ENCODE results near the gene KCNJ8. TPM values are rescaled to one million over a fixed set of nuclear protein-coding genes. Genes with fewer than 3 reads are reported as not detected.
"Not testable (repeated sequence)": the region's sequence is repeated elsewhere in the genome, so short reads cannot be mapped to it uniquely, and the experiment has no call there.

The KCNJ8 gene
- total RNA-seq, 4 donors from 2014 or later, result 28.2 to 36.4 (median 31.6) TPM

DNA sequence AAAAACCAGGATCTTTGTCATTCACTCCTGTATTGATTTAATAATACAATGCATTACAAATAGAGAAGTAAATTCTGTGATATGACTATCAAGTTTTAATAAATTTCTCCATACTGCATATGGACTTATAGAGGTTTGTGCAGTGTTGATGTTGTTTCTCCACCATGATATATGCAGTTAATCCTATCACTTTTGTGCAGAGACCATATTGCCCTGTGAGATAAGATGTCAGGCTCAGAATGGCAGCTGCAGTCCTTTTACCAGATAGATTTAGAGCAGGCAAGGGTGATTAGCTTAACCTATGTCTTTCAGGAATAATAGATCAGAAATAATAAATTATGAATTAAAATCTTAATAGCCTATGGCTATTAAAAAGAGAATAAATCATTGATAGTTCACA, 38.6 kb upstream of the KCNJ8 start:
- Histone ChIP-seq H3K4me1 (no peaks in the 10 kb centered on the region), H3K4me3 (no peak overlapping the region), H3K27me3 (no peaks in the 10 kb centered on the region), H3K9me3 (no peaks in the 10 kb centered on the region), H3K36me3 (peaks cover 0 to 47% of the 10 kb centered on the region in 2 donors), H3K27ac (no peak overlapping the region)
- no peak for ATAC-seq
- TF ChIP-seq, protein P1, sequence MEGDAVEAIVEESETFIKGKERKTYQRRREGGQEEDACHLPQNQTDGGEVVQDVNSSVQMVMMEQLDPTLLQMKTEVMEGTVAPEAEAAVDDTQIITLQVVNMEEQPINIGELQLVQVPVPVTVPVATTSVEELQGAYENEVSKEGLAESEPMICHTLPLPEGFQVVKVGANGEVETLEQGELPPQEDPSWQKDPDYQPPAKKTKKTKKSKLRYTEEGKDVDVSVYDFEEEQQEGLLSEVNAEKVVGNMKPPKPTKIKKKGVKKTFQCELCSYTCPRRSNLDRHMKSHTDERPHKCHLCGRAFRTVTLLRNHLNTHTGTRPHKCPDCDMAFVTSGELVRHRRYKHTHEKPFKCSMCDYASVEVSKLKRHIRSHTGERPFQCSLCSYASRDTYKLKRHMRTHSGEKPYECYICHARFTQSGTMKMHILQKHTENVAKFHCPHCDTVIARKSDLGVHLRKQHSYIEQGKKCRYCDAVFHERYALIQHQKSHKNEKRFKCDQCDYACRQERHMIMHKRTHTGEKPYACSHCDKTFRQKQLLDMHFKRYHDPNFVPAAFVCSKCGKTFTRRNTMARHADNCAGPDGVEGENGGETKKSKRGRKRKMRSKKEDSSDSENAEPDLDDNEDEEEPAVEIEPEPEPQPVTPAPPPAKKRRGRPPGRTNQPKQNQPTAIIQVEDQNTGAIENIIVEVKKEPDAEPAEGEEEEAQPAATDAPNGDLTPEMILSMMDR (IDR thresholded peaks at IDR 0.05), result no peak
- no peak for TF ChIP-seq POLR2A (IDR thresholded peaks at IDR 0.05)

DNA sequence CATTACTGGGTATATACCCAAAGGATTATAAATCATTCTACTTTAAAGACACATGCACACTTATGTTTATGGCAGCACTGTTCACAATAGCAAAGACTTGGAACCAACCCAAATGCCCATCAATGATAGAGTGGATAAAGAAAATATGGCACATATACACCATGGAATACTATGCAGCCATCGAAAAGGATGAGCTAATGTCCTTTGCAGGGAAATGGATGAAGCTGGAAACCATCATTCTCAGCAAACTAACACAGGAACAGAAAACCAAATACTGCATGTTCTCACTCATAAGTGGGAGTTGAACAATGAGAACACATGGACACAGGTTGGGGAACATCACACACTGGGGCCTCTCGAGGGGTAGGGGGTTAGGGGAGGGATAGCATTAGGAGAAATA, 37.8 kb upstream of the KCNJ8 start:
- not testable (repeated sequence) for H3K27ac ChIP-seq, H3K4me3 ChIP-seq, H3K9me3 ChIP-seq, H3K27me3 ChIP-seq, H3K4me1 ChIP-seq, ATAC-seq
- 94 to 100% methylated on average over 2 of the region's 2 CpGs for WGBS, 2 donors (ENCODE audit: low coverage in 1 of 2)
- peaks cover 0 to 40% of the 10 kb centered on the region in 2 donors for H3K36me3 ChIP-seq

DNA sequence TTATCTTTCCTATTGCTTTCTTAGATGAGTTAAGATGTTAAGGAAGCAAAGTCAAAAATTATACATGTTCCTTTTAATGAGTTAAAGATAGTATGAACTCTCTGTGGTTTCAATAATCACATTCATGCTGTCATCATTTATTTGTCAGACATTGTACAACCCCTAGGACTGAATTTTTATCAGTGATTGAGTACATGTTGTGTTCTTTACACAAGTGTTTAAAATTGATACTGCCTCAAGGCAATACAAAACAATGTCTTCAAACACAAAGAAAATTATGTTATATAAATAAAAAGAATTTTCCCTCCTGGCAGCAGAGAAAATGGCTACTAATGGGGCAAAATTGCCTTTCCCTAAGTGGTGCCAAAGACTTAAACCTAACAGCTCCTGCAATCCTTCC, 34.6 kb upstream of the KCNJ8 start:
- Histone ChIP-seq H3K27me3 (no peaks in the 10 kb centered on the region), H3K36me3 (peaks cover 0 to 55% of the 10 kb centered on the region in 2 donors), H3K27ac (no peak overlapping the region), H3K9me3 (no peaks in the 10 kb centered on the region), H3K4me1 (no peaks in the 10 kb centered on the region), H3K4me3 (no peak overlapping the region)
- ATAC-seq, result no peak
- TF ChIP-seq POLR2A (IDR thresholded peaks at IDR 0.05) (no peak), EP300 (IDR thresholded peaks at IDR 0.05) (no peak)

DNA sequence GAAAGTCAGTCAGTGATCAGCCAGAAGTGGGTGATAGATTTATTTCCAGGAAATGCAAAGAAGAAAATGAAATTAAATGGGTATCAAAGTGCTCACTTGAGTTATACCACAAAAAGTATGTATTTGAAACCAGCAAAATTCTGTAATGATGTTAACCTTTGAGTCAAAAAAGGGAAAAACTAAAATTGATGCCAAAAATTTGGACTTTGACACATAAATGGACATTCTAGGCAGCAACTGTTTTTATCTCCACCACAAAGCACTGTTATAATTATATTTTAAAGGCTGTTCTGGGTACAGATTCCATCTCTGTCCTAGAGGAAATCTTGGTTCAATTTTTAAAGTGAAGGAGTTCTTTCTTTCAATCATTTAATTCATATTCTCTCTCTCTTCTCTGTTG, 31.7 kb upstream of the KCNJ8 start:
- no peak overlapping the region for H3K27ac ChIP-seq
- peaks cover 0 to 54% of the 10 kb centered on the region in 2 donors for H3K36me3 ChIP-seq
- H3K27me3 ChIP-seq, result no peaks in the 10 kb centered on the region
- ATAC-seq, result no peak
- no peaks in the 10 kb centered on the region for H3K4me1 ChIP-seq
- no peak overlapping the region for H3K4me3 ChIP-seq
- TF ChIP-seq, protein P1 (IDR thresholded peaks at IDR 0.05), result no peak
- TF ChIP-seq POLR2A (IDR thresholded peaks at IDR 0.05) (no peak), POLR2AphosphoS5 (IDR thresholded peaks at IDR 0.05) (no peak), EP300 (IDR thresholded peaks at IDR 0.05) (no peak)
- H3K9me3 ChIP-seq, result no peaks in the 10 kb centered on the region

DNA sequence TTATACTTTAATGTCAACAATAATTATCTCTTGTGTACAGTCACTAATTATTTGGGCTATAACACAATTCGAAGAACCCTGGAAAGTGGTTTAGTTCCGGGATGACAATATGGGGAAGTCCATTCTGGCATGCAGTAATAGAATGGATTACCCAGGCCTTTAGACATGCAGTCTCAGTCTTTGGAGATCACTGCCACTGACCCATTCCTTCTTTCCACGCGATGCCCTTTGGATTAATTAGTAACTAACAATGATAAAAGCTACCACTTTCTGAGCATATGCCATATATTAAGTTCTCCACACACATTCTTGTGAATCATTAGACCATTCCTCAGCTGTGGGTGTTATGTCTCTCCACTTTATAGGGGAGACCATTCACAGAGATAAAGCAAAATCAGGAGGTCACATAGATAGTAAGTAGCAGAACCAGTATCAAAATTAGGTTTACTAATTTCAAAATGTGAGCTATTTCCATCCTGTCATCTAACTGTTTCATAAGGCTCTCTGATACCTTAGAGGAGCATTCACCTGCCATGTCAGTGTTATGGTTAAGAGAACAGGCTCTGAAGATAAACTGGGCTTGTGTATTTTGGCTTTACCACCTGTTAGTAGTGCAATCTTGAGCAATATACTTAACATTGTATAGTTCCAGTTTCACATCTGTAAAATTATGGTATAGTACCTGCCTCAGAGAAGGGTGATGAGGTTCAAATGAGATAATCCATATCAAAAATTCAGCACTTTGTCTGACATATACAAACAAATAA, 27.2 kb upstream of the KCNJ8 start:
- TF ChIP-seq POLR2AphosphoS5 (IDR thresholded peaks at IDR 0.05) (no peak), POLR2A (IDR thresholded peaks at IDR 0.05) (no peak), EP300 (IDR thresholded peaks at IDR 0.05) (no peak)
- TF ChIP-seq, protein P1 (IDR thresholded peaks at IDR 0.05), result no peak
- no peak overlapping the region for H3K27ac ChIP-seq
- no peaks in the 10 kb centered on the region for H3K4me1 ChIP-seq
- no peak overlapping the region for H3K4me3 ChIP-seq
- 96 to 100% methylated on average over 3 to 4 of the region's 4 CpGs for WGBS, 2 donors (ENCODE audit: low coverage in 1 of 2)
- no peak for ATAC-seq
- H3K36me3 ChIP-seq, result peaks cover 0 to 43% of the 10 kb centered on the region in 2 donors
- no peaks in the 10 kb centered on the region for H3K27me3 ChIP-seq
- no peaks in the 10 kb centered on the region for H3K9me3 ChIP-seq

DNA sequence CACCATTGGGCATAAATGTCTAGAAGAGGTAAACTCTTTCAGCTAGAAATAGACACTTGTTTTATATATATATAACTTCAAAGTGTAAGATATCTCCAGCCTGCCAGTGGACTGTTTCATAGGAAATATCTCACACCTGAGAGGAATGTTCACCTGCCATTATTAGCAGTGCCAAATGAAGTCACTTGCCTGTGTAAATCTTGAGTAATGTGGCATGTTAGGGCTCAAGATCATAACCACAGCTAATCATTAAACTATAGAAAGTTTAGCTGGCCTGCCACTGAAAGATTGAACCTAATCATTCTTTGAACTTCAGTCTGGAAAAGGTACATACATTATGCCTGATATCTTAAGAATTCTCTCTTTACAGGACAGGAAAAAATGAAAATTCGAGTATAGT, 25.5 kb upstream of the KCNJ8 start:
- 56 to 57% methylated on average over 1 of the region's 1 CpG for WGBS, 2 donors (ENCODE audit: low coverage in 1 of 2)
- Histone ChIP-seq H3K36me3 (peaks cover 0 to 27% of the 10 kb centered on the region in 2 donors), H3K9me3 (no peaks in the 10 kb centered on the region), H3K27me3 (no peaks in the 10 kb centered on the region), H3K4me3 (no peak overlapping the region), H3K27ac (no peak overlapping the region), H3K4me1 (peaks cover 0 to 7% (median 0%) of the 10 kb centered on the region in 3 donors)
- TF ChIP-seq POLR2AphosphoS5 (IDR thresholded peaks at IDR 0.05) (no peak), POLR2A (IDR thresholded peaks at IDR 0.05) (no peak), EP300 (IDR thresholded peaks at IDR 0.05) (no peak)
- TF ChIP-seq, protein P1 (IDR thresholded peaks at IDR 0.05), result no peak
- ATAC-seq, result no peak
